Raji (cell line): ENCODE data around the gene SLC46A2.

Experiments
- POLR2A ChIP-seq: IDR thresholded peaks from 2 replicates; pipeline ENCODE4 v1.6.1; 2011; ENCODE audit warnings: low read depth, low read length, control low read depth; ENCODE audit not compliant: insufficient read depth

SLC46A2 gene

DNA sequence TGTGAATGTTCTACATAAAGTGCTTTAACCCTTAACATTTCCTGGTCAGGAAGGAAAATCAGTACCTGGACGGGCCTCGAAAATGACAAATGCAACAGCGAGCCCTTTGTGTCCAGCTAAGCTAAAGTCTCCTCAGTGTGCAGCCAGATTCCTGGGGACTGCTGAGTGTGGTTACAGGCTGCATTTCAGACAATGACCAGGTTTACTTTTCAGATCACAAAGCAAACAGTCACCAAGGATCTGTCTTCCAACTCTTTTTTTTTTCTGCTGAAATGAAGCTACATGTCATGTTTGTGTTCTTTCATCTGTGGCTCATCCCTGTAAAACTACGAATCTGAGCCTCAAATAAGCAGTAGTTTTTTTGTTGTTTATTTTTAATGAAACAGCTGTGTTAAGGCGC, 20.8 kb downstream of the SLC46A2 start:
- TF ChIP-seq POLR2A: no peak

GRCh38 chr9:112869041-112869529, 21.6 kb downstream of the SLC46A2 start:
- TF ChIP-seq POLR2A: no peak

DNA sequence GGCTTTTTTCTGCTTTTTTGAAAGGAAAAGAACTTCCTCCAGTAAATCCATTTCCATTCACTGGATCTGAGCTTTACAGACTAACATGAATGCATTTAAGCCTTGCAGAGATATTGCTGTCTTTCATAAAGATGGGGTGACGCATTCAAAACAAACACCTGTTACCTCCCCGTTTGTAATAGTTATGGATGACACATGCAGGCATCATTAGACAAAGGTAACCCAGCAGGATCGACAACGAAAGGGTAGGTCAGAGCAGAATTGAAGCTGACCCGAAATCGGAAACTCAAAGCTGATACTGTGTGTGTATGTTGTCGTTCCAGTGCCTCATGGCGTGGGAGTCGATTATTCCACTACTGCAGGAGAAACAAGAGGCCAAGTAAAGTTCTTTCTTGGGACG, 22.2 kb downstream of the SLC46A2 start:
- TF ChIP-seq POLR2A: no peak

DNA sequence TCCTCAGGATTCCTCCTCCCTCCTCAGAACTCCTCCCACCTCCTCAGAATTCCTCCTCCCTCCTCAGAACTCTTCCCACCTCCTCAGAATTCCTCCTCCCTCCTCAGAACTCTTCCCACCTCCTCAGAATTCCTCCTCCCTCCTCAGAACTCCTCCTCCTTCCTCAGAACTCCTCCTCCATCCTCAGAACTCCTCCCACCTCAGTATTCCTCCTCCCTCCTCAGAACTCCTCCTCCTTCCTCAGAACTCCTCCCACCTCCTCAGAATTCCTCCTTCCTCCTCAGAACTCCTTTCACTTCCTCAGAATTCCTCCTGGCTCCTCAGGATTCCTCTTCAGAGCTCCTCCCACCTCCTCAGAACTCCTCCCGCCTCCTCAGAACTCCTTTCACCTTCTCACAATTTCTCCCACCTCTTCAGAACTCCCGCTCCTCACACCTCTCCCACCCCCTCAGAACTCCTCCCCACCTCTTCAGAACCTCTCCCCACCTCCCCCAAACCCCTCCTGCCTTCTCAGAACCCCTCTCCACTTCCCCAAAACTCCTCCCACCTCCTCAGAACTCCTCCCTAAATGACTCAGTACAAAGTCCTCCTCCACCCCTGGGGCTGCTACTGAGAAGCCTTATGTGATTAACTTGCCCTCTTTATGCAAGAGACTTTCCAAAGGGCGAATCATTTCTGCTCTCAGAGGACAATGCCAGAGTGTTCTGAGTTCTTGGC, 23.2 kb downstream of the SLC46A2 start:
- no peak for TF ChIP-seq POLR2A

DNA sequence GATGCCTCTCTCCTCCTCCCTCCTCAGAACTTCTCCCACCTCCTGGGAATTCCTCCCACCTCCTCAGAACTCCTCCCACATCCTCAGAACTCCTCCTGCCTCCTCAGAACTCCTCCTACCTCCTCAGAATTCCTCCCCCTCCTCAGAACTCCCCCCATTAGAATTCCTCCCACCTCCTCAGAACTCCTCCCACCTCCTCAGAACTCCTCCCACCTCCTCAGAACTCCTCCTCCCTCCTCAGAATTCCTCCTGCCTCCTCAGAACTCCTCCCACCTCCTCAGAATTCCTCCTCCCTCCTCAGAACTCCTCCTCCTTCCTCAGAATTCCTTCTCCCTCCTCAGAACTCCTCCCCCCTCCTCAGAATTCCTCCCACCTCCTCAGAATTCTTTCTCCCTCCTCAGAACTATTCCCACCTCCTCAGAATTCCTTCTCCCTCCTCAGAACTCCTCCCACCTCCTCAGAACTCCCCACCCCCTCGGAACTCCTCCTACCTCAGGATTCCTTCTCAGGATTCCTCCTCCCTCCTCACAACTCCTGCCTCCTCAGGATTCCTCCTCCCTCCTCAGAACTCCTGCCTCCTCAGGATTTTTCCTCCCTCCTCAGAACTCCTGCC, 23.9 kb downstream of the SLC46A2 start:
- no peak for TF ChIP-seq POLR2A

DNA sequence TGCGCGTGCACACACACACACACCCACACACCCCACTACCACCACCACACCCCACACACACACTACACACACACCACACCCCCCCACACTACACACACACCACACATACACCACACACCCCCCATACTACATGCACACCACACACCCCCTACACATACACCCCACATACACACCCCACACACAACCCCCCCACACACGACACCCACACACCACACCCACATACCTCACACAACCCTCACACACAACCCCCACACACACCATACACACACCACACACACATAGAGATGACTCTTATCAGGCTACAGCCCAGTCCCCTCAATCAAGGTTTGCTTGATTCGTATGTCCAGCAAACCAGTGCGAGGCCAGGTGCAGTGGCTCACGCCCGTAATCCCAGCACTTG, 25.7 kb downstream of the SLC46A2 start:
- no peak for TF ChIP-seq POLR2A

GRCh38 chr9:112864403-112864802, 26.3 kb downstream of the SLC46A2 start:
- no peak for TF ChIP-seq POLR2A

DNA sequence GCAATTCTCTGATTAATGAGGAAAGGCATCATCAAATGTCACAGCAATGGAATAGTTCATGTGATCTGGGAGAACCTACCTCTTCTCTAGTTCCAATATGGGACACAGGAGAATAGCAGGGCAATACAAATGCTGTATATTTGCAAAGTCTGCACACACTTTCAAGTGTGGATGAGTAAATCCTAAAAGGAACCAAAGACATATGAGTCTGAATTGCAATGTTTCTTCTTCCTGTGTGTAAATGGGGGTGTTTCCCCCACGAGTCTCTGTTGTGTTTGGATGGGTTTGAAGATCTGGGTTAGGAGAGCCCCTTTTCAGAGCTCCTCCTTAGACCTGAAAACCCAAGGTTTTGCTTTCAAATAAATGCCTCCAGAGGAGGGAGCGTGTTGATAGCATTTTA, 26.9 kb downstream of the SLC46A2 start:
- TF ChIP-seq POLR2A: no peak

DNA sequence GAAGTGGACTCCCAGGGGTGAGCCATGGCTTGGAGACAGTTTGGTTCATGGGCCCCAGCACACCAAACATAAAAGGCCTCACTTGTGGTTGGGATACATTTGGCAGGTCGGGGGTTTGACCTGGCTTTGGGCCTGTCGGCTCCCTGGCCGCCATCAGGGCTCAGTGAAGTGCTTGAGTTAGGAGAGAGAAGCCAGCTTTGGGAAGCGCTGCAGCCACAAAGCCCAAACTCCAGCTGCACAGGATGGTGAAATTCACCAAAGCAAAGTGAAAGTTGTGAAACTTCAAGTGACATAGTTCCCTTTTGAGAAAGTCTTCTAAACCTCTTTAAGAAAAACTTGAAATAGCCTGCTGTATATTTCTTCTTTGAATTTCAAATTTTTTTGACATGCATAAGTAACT, 27.5 kb downstream of the SLC46A2 start:
- no peak for TF ChIP-seq POLR2A

DNA sequence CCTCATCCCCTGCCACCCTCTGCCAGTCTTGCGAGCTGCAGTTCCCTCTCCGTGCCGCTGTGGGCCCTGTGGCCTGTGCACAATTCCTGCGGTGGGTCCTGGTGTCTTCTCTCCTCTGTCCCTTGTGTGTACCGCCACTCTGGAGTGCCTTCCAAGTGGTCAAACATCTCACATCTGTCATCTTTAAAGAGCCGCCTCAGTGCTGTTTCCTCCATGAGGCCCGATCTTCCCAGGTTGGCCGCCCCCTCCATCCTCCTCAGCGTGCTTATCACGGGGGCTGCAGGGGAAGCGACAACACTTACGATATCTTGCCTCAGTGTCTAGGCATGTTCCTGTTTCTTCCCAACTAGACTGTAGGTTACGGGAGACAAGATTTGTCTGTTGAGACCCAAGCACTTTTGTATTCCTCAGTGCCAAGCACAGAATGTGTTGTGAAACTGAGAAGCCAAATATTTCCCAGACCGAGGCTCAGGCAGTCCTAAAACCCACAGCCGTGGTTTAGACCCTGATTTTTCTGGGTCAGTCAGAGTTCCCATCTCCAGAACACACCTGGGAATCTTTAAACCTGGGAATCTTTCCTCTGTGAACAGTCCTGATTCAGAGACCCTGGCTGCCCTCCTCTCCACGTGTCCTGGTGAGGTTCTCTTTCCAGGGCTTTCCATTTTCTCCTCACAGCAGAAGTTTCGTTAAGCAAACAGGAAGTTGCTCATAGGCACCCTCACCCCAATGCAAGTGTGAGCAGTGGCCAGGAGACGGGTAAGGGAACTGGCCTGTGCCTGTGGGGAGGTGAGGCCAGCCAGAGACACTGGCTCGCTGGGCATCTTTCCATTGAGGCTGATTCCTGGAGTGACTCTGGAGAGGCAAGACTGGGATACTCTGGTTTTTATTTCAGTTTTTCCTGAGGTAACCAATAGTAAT, 28.8 kb downstream of the SLC46A2 start:
- TF ChIP-seq POLR2A: no peak

GRCh38 chr9:112861155-112861554, 29.5 kb downstream of the SLC46A2 start:
- TF ChIP-seq POLR2A: no peak

DNA sequence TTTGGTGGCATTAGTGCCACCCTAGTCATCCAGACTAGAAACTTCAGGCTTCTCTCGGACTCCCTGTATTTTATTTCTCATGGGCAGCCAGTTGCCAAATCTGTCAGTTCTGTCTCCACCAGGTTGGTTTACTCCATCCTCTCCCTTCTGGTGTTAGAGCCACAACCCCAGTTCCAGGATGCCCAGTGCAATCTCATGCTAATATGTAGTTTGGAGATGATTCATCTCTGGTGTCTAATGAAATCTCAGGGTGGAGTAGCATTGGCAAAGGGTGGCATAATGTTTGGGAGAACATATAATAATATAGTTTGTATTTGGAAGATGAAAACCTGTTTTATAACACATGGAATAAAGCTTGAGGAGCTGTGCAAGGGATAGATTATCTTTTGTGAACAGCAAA, 30.2 kb downstream of the SLC46A2 start:
- no peak for TF ChIP-seq POLR2A

DNA sequence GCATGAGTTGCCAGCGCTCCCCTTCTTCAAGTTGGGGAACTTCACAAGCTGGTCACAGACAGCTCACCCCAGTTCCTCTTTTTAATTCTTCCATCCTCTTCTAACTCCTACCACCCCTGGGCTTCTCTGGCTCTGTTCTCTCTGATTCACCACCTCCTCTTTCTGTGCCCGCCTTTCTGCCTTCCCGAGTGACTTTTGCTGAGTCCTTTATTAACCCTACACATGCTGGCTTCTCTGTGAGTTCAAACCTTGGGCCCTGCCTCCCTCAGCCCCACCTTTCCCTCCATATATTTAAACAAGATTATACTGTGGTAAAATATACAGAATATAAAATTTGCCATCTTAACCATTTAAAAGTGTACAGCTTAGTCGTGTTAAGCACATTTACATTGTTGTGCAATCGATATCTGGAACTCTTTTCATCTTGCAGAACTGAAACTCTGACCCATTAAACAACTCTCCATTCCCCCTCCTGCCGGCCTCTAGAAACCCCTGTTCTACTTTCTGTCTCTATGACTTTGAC, 32.0 kb downstream of the SLC46A2 start:
- no peak for TF ChIP-seq POLR2A

- no peak for TF ChIP-seq POLR2A
Observed at GRCh38 chr9:112858005-112858404, 32.7 kb downstream of the SLC46A2 start.

DNA sequence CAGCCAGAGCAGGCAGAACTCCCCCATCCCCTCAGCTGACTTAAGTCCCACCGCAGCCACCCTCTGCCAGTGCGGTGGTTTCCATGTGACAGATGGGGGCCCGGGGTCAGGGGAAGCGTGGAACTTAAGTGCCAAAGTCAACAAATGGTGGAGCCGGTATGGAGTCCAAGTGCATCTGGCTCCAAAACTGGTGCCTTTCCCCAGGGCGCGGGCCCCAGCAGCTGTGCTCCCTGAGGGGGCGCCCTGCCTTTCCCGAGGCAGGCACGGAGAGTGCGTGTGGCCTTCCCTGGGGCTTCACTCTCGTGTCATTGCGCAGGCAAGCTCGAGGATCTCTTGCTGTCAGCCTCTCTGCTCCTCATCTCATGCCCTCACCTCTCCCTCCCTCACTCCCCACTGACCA, 33.8 kb downstream of the SLC46A2 start:
- no peak for TF ChIP-seq POLR2A

- TF ChIP-seq POLR2A: no peak
Observed at GRCh38 chr9:112856200-112856599, 34.5 kb downstream of the SLC46A2 start.

DNA sequence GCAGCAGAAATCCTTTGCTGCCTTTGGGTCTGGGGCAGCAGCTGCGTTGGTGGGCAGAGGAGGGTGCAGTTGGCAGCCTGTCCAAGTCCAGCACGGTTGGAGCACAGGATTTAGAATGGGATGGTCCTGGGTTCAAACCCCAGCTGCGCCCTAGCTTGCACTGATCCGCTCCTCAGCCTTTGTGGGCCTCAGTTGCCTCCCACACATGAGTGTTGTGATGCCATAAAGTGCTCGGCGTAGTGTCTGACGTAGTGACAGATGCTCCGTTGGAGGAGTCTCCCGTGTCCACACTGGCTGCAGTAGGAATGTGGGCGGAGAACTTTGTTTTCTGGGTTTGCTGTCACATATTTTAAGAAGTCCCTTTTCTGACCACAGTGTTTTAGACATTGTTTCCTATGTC, 36.0 kb downstream of the SLC46A2 start:
- TF ChIP-seq POLR2A: no peak
